CD4-positive, alpha-beta T cell (primary cell): Measurements from ENCODE around the gene NPC1. TPM values are rescaled to one million over a fixed set of nuclear protein-coding genes. Genes with fewer than 3 reads are reported as not detected.
A peak's percentile ranks its signal among the peaks of the same experiment; 100 is the strongest.

Experiments used
- ATAC-seq: fragments of 200-7000 bp; cut with Tn5 transposase; one replicate; pipeline ENCODE4 v1.10.0; 2022; ENCODE audit warnings: mild to moderate bottlenecking; ENCODE audit not compliant: poor library complexity
- CTCF ChIA-PET: fragments of 350-600 bp; sonication (Branson Sonifier 250); formaldehyde crosslinking; loops from one replicate; lab custom pipeline; 2021; ENCODE audit warnings: antibody characterized with exemption, inconsistent platforms; lab: Charles Lee
- POLR2A ChIA-PET: fragments of 350-600 bp; sonication (Branson Sonifier 250); formaldehyde crosslinking; loops from one replicate; lab custom pipeline; 2021; ENCODE audit warnings: antibody characterized with exemption, inconsistent platforms; lab: Charles Lee
- DNase-seq, 14 experiments: peaks; one replicate each; pipeline ENCODE4 v3.0.0-alpha.2; 2013 to 2020; ENCODE audit warnings: mixed read lengths in 2 of 14
- H3K27ac ChIP-seq, 2 donors: one replicate each; pipeline versions ENCODE4 v1.5.1 to v1.7.0; 2013; ENCODE audit warnings: low read length in 2 of 2, low read depth in 1 of 2, mild to moderate bottlenecking in 1 of 2
- H3K27me3 ChIP-seq, 2 experiments: 1 replicate in 1 of 2; 2 replicates in 1 of 2; pipeline versions ENCODE4 v1.6.1 to v1.7.0; 2013; ENCODE audit warnings: low read length in 2 of 2, control low read depth in 1 of 2, mild to moderate bottlenecking in 1 of 2, moderate library complexity in 1 of 2; ENCODE audit not compliant: insufficient read depth in 2 of 2, control insufficient read depth in 1 of 2
- H3K36me3 ChIP-seq: one replicate; pipeline ENCODE4 v1.6.1; 2013; ENCODE audit warnings: low read length, control low read depth; ENCODE audit not compliant: insufficient read depth
- H3K4me1 ChIP-seq: one replicate; pipeline ENCODE4 v1.6.1; 2013; ENCODE audit warnings: low read length, control low read depth; ENCODE audit not compliant: insufficient read depth
- H3K4me3 ChIP-seq: one replicate; pipeline ENCODE4 v1.5.1; 2013; ENCODE audit warnings: mild to moderate bottlenecking, low read length, moderate library complexity
- H3K9me3 ChIP-seq, 2 experiments: 1 replicate in 1 of 2; 2 replicates in 1 of 2; pipeline versions ENCODE4 v1.6.1 to v1.7.0; 2013; ENCODE audit warnings: low read length in 2 of 2, mild to moderate bottlenecking in 2 of 2, control low read depth in 1 of 2, moderate library complexity in 1 of 2; ENCODE audit not compliant: control insufficient read depth in 1 of 2, insufficient read depth in 1 of 2
- H3K27ac Mint-ChIP-seq: one replicate; pipeline ENCODE4 v1.8.0; 2020; ENCODE audit warnings: mixed read lengths
- H3K27me3 Mint-ChIP-seq: one replicate; pipeline ENCODE4 v1.8.0; 2021; ENCODE audit warnings: mixed read lengths
- H3K36me3 Mint-ChIP-seq: one replicate; pipeline ENCODE4 v1.8.0; 2021; ENCODE audit warnings: low read depth, mixed read lengths
- H3K4me1 Mint-ChIP-seq: one replicate; pipeline ENCODE4 v1.8.0; 2021; ENCODE audit warnings: low read depth, mixed read lengths
- H3K4me3 Mint-ChIP-seq: one replicate; pipeline ENCODE4 v1.8.0; 2020; ENCODE audit warnings: mild to moderate bottlenecking, mixed read lengths
- H3K9me3 Mint-ChIP-seq: one replicate; pipeline ENCODE4 v1.8.0; 2020; ENCODE audit warnings: mixed read lengths
- intact Hi-C, 2 experiments: fragments of 100-400 bp; cut with DNase I in 1 of 2; cut with micrococcal nuclease in 1 of 2; formaldehyde crosslinking; loops; one replicate each; pipeline versions ENCODE4 v1.15.1 to v1.9.0; 2023 to 2025; cut with DNase I, micrococcal nuclease
- total RNA-seq, 174 experiments: library from RNA in 2 of 174; stranded (reverse) in 2 of 174; gene quantifications; one replicate each; pipeline ENCODE4 v1.2.3 and lab custom pipeline; 2021 to 2026
- TF ChIP-seq, protein P1 (sequence below): fragments of 200-600 bp; IDR thresholded peaks from one replicate; pipeline ENCODE4 v1.8.0; 2022; ENCODE audit warnings: antibody characterized with exemption, mild to moderate bottlenecking

Gene NPC1
- total RNA-seq, 2 experiments from 2014 or later, result 17.2 to 17.6 TPM

DNA sequence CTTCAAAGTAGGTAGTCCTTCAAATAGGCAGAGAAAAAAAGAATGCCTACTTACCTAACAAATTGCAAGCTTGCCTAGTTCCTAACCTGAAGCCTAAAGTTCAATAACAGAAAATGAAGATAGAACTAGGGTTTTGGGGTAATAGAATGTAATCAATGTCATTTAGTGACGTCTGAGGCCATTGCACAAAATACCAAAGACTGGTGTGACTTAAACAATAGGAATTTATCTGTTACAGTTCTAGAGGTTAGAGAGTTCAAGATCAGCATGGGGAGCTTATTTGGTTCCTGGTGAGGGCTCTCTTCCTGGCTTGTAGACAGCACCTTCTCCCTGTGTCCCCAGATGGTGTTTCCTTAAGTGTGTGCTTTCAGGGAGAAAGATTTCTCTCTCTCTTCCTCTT, 4.7 kb upstream of the NPC1 start:
- ChIA-PET POLR2A (no interaction called here), CTCF (interaction anchor here (1.1 kb wide), 1 partner anchor 75 kb away, joined by 4 read pairs; no protein-coding TSS in a partner anchor)
- TF ChIP-seq, protein P1, sequence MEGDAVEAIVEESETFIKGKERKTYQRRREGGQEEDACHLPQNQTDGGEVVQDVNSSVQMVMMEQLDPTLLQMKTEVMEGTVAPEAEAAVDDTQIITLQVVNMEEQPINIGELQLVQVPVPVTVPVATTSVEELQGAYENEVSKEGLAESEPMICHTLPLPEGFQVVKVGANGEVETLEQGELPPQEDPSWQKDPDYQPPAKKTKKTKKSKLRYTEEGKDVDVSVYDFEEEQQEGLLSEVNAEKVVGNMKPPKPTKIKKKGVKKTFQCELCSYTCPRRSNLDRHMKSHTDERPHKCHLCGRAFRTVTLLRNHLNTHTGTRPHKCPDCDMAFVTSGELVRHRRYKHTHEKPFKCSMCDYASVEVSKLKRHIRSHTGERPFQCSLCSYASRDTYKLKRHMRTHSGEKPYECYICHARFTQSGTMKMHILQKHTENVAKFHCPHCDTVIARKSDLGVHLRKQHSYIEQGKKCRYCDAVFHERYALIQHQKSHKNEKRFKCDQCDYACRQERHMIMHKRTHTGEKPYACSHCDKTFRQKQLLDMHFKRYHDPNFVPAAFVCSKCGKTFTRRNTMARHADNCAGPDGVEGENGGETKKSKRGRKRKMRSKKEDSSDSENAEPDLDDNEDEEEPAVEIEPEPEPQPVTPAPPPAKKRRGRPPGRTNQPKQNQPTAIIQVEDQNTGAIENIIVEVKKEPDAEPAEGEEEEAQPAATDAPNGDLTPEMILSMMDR, result no peak
- no peak for DNase-seq
- Mint-ChIP-seq H3K27ac (no peak overlapping the region), H3K4me1 (peaks cover 6% of the 10 kb centered on the region), H3K36me3 (peaks cover 1% of the 10 kb centered on the region), H3K27me3 (no peaks in the 10 kb centered on the region), H3K4me3 (no peak overlapping the region), H3K9me3 (no peaks in the 10 kb centered on the region)
- H3K36me3 ChIP-seq, result no peaks in the 10 kb centered on the region
- H3K4me3 ChIP-seq, result no peak overlapping the region
- no peak overlapping the region for H3K27ac ChIP-seq
- no peak for ATAC-seq
- H3K4me1 ChIP-seq, result peaks cover 7% of the 10 kb centered on the region
- intact Hi-C loops, result no loop called here
- no peaks in the 10 kb centered on the region for H3K27me3 ChIP-seq
- H3K9me3 ChIP-seq, result no peaks in the 10 kb centered on the region

DNA sequence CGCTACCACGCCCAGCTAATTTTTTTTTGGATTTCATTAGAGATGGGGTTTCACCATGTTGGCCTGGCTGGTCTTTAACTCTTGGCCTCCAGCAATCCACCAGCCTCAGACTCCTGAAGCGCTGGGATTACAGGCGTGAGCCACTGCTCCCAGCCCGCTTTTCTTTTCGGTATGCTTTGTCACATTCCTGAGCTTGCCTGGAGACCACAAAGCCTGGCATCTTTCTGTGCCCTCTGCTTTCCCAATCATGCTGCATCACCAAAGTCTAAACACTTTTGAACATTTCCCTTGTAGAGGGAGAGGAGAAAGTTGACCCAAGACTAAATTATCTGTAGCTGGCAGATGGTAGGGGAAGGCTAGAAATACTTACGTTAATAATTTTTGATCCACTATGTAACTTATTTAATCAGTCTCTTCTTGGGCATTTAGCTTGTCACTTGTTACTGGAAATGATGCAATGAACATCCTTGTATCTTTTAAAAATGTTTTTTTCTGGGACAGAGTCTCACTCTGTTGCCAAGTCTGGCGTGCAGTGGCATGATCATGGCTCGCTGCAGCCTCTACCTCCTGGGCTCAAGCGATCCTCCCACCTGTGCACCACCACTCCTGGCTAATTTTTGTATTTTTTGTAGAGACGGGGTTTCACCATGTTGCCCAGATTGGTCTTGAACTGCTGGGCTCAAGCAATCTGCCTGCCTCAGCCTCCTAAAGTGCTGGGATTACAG, 2.7 kb upstream of the NPC1 start:
- peaks cover 5% of the 10 kb centered on the region for H3K36me3 Mint-ChIP-seq
- H3K27me3 Mint-ChIP-seq, result no peaks in the 10 kb centered on the region
- Histone ChIP-seq H3K4me3 (no peak overlapping the region), H3K27ac (no peak overlapping the region), H3K27me3 (no peaks in the 10 kb centered on the region), H3K36me3 (no peaks in the 10 kb centered on the region), H3K4me1 (peaks cover 27% of the 10 kb centered on the region), H3K9me3 (no peaks in the 10 kb centered on the region)
- ATAC-seq (no peak), DNase-seq (no peak)
- TF ChIP-seq, protein P1, result no peak
- no peak overlapping the region for H3K4me3 Mint-ChIP-seq
- H3K9me3 Mint-ChIP-seq, result no peaks in the 10 kb centered on the region
- peaks cover 18% of the 10 kb centered on the region for H3K4me1 Mint-ChIP-seq
- no peak overlapping the region for H3K27ac Mint-ChIP-seq
- intact Hi-C loops, result loop anchor here (5.0 to 10.0 kb wide), 4 partner anchors 87 to 836 kb away; partner anchors contain the start of genes RIOK3 (in 2 of the 2), IMPACT (in 1 of the 2) and RMC1 (in 1 of the 2)
- CTCF ChIA-PET, result interaction anchor here (2.4 kb wide), 1 partner anchor 91 kb away, joined by 10 read pairs; no protein-coding TSS in a partner anchor
- POLR2A ChIA-PET, result no interaction called here

DNA sequence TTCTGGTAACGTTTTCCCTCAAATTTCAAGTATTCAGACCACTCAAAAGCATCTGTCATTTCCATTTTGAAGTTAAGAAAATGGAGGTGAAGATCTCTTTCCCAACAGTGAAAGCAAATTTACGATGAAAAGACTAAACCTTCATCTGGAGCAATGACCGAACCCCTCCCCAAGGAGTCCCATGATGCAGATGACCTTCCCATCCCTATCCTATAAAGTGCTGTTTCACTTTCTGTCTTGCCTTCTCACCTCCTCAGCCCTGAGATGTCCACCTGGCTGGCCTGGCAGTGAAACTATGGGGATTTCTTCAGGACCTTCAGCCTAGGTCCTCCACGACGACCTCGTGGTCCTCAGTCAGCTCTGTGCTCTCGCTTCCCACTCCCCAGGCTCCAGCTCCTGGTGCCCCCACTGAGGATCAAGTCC, 925 bp upstream of the NPC1 start:
- Histone ChIP-seq H3K4me3 (peak overlapping the region; percentile 80), H3K4me1 (peaks cover 41% of the 10 kb centered on the region), H3K27ac (peak overlapping the region in 1 of 2 donors; percentile 46), H3K36me3 (no peaks in the 10 kb centered on the region), H3K9me3 (no peaks in the 10 kb centered on the region), H3K27me3 (no peaks in the 10 kb centered on the region)
- peaks cover 30% of the 10 kb centered on the region for H3K4me1 Mint-ChIP-seq
- DNase-seq (peak in 2 of 14 experiments; percentile 10 to 36), ATAC-seq (no peak)
- H3K36me3 Mint-ChIP-seq, result peaks cover 5% of the 10 kb centered on the region
- H3K4me3 Mint-ChIP-seq, result peak overlapping the region; percentile 95
- CTCF ChIA-PET, result interaction anchor here (0.7 to 2.4 kb wide), 7 partner anchors 15 to 89 kb away, joined by 3 to 14 read pairs (median 4); no protein-coding TSS in a partner anchor
- intact Hi-C loops, result loop anchor here (1.0 to 10.0 kb wide), 7 partner anchors 46 to 838 kb away; partner anchors contain the start of genes RIOK3 (in 2 of the 2), IMPACT (in 1 of the 2) and RMC1 (in 1 of the 2)
- no peaks in the 10 kb centered on the region for H3K9me3 Mint-ChIP-seq
- peak overlapping the region; percentile 95 for H3K27ac Mint-ChIP-seq
- POLR2A ChIA-PET, result interaction anchor here (0.6 to 2.6 kb wide), 4 partner anchors 14 to 99 kb away, joined by 3 to 11 read pairs (median 4); partner anchors contain the start of gene RMC1
- TF ChIP-seq, protein P1, result peak; percentile 32
- no peaks in the 10 kb centered on the region for H3K27me3 Mint-ChIP-seq
